ENCODE results near the gene MEPE. TPM values are rescaled to one million over a fixed set of nuclear protein-coding genes. Genes with fewer than 3 reads are reported as not detected.

The MEPE gene
- total RNA-seq, 4 donors from 2014 or later, result not detected

- Histone ChIP-seq H3K4me1 (no peaks in the 10 kb centered on the region), H3K27ac (no peak overlapping the region), H3K27me3 (no peaks in the 10 kb centered on the region), H3K9me3 (no peaks in the 10 kb centered on the region), H3K4me3 (no peak overlapping the region), H3K36me3 (no peaks in the 10 kb centered on the region)
- WGBS, result 69% methylated on average over 1 of the region's 1 CpG
- TF ChIP-seq POLR2AphosphoS5 (IDR thresholded peaks at IDR 0.05) (no peak), POLR2A (IDR thresholded peaks at IDR 0.05) (no peak), EP300 (IDR thresholded peaks at IDR 0.05) (no peak)
- TF ChIP-seq, protein P1, sequence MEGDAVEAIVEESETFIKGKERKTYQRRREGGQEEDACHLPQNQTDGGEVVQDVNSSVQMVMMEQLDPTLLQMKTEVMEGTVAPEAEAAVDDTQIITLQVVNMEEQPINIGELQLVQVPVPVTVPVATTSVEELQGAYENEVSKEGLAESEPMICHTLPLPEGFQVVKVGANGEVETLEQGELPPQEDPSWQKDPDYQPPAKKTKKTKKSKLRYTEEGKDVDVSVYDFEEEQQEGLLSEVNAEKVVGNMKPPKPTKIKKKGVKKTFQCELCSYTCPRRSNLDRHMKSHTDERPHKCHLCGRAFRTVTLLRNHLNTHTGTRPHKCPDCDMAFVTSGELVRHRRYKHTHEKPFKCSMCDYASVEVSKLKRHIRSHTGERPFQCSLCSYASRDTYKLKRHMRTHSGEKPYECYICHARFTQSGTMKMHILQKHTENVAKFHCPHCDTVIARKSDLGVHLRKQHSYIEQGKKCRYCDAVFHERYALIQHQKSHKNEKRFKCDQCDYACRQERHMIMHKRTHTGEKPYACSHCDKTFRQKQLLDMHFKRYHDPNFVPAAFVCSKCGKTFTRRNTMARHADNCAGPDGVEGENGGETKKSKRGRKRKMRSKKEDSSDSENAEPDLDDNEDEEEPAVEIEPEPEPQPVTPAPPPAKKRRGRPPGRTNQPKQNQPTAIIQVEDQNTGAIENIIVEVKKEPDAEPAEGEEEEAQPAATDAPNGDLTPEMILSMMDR (IDR thresholded peaks at IDR 0.05), result no peak
- no peak for DNase-seq (ENCODE audit: low spot score in 2 of 2)
Measured at GRCh38 chr4:87872028-87872427, 39.3 kb downstream of the MEPE start.

DNA sequence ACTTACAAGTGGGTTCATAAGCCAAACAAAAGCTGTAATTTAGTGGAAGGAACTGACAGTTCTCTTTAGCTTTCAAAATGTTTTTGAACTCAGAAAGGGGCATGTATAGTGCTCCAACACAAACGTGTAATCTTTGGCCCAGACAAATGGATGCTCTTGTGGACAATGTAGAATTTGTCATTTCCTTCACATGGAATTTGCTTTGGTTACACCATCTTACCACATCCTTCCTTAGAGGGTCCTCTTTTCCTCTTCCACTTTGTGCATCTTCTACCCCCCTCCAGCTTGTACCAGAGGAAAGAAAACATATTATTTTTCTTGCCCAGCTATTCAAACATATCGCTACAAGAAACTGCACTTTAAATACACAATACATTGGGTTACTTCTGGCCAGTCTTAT lies 42.4 kb downstream of the MEPE start:
- Histone ChIP-seq H3K27me3 (no peaks in the 10 kb centered on the region), H3K36me3 (no peaks in the 10 kb centered on the region), H3K4me3 (no peak overlapping the region), H3K4me1 (no peaks in the 10 kb centered on the region), H3K9me3 (no peaks in the 10 kb centered on the region), H3K27ac (no peak overlapping the region)
- WGBS, result 67% methylated on average over 2 of the region's 2 CpGs
- TF ChIP-seq POLR2A (IDR thresholded peaks at IDR 0.05) (no peak), POLR2AphosphoS5 (IDR thresholded peaks at IDR 0.05) (no peak), EP300 (IDR thresholded peaks at IDR 0.05) (no peak)
- TF ChIP-seq, protein P1 (IDR thresholded peaks at IDR 0.05), result no peak
- no peak for DNase-seq (ENCODE audit: low spot score in 2 of 2)

GRCh38 chr4:87880106-87880505 lies 47.3 kb downstream of the MEPE start:
- H3K36me3 ChIP-seq, result no peaks in the 10 kb centered on the region
- TF ChIP-seq POLR2A (IDR thresholded peaks at IDR 0.05), result no peak
- TF ChIP-seq, protein P1 (IDR thresholded peaks at IDR 0.05), result no peak
- TF ChIP-seq POLR2AphosphoS5 (IDR thresholded peaks at IDR 0.05), result no peak
- no peak for TF ChIP-seq EP300 (IDR thresholded peaks at IDR 0.05)
- H3K27ac ChIP-seq, result no peak overlapping the region
- 25% methylated on average over 1 of the region's 1 CpG for WGBS
- DNase-seq (ENCODE audit: low spot score in 2 of 2), result no peak
- no peaks in the 10 kb centered on the region for H3K9me3 ChIP-seq
- no peak overlapping the region for H3K4me3 ChIP-seq
- H3K27me3 ChIP-seq, result no peaks in the 10 kb centered on the region
- H3K4me1 ChIP-seq, result no peaks in the 10 kb centered on the region

DNA sequence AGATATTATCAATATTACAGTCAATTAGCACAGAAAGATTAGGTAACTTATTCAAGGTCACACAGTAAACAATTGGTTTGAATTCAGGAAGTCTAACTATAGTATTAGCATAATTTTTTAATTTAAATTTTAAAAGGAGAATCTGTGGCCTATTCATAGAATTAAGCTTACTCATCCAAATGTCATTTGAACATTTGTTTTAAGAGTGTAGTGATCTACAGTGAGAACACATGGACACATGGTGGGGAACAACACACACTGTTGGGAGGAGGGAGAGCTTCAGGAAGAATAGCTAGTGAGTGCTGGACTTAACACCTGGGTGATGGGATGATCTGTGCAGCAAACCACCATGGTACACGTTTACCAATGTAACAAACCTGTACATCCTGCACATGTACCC lies 48.3 kb downstream of the MEPE start:
- no peaks in the 10 kb centered on the region for H3K9me3 ChIP-seq
- no peak for DNase-seq (ENCODE audit: low spot score in 2 of 2)
- no peak overlapping the region for H3K4me3 ChIP-seq
- no peak overlapping the region for H3K27ac ChIP-seq
- 71% methylated on average over 1 of the region's 1 CpG for WGBS
- H3K27me3 ChIP-seq, result no peaks in the 10 kb centered on the region
- no peak for TF ChIP-seq POLR2A (IDR thresholded peaks at IDR 0.05)
- TF ChIP-seq, protein P1 (IDR thresholded peaks at IDR 0.05), result no peak
- TF ChIP-seq EP300 (IDR thresholded peaks at IDR 0.05), result no peak
- TF ChIP-seq POLR2AphosphoS5 (IDR thresholded peaks at IDR 0.05), result no peak
- no peaks in the 10 kb centered on the region for H3K4me1 ChIP-seq
- no peaks in the 10 kb centered on the region for H3K36me3 ChIP-seq

GRCh38 chr4:87882321-87882720 lies 49.6 kb downstream of the MEPE start:
- Histone ChIP-seq H3K4me1 (no peaks in the 10 kb centered on the region), H3K9me3 (no peaks in the 10 kb centered on the region), H3K36me3 (no peaks in the 10 kb centered on the region), H3K27me3 (no peaks in the 10 kb centered on the region), H3K27ac (no peak overlapping the region), H3K4me3 (no peak overlapping the region)
- TF ChIP-seq EP300 (IDR thresholded peaks at IDR 0.05) (no peak), POLR2AphosphoS5 (IDR thresholded peaks at IDR 0.05) (no peak), POLR2A (IDR thresholded peaks at IDR 0.05) (no peak)
- TF ChIP-seq, protein P1 (IDR thresholded peaks at IDR 0.05), result no peak
- WGBS, result 37% methylated on average over 1 of the region's 1 CpG
- DNase-seq (ENCODE audit: low spot score in 2 of 2), result no peak
